Fibroblast of lung (primary cell): Measurements from ENCODE around the gene ZNF747. TPM values are rescaled to one million over a fixed set of nuclear protein-coding genes. Genes with fewer than 3 reads are reported as not detected.

Experiments
- DNase-seq, 2 donors: peaks; one replicate each; pipeline versions ENCODE4 v3.0.0 to v3.0.0-alpha.2; 2010; ENCODE audit warnings: low read depth in 2 of 2
- H2AFZ ChIP-seq: 2 replicates; pipeline ENCODE4 v1.5.1; 2012; ENCODE audit warnings: low read length, control low read depth, inconsistent platforms
- H3K27ac ChIP-seq: 2 replicates; pipeline ENCODE4 v1.5.1; 2011; ENCODE audit warnings: low read length, control low read depth; ENCODE audit not compliant: insufficient read depth
- H3K27me3 ChIP-seq: 2 replicates; pipeline ENCODE4 v1.5.1; 2011; ENCODE audit warnings: mild to moderate bottlenecking, low read length; ENCODE audit not compliant: control insufficient read depth, insufficient read depth
- H3K36me3 ChIP-seq: 2 replicates; pipeline ENCODE4 v1.5.1; 2011; ENCODE audit warnings: low read length; ENCODE audit not compliant: control insufficient read depth, insufficient read depth
- H3K4me1 ChIP-seq: 2 replicates; pipeline ENCODE4 v1.5.1; 2011; ENCODE audit warnings: low read length; ENCODE audit not compliant: control insufficient read depth, insufficient read depth; ENCODE audit errors: extremely low read depth
- H3K4me2 ChIP-seq: 2 replicates; pipeline ENCODE4 v1.5.1; 2011; ENCODE audit warnings: low read length, control low read depth; ENCODE audit not compliant: insufficient read depth; ENCODE audit errors: extremely low read depth
- H3K4me3 ChIP-seq, 4 experiments: fragments of 200-600 bp in 1 of 4; sonication (generic) in 1 of 4; replicated peaks in 1 of 4; 2 replicates each; pipeline ENCODE4 v1.5.1; 2011 to 2016; ENCODE audit warnings: low read length in 4 of 4, low read depth in 3 of 4, mild to moderate bottlenecking in 3 of 4, control low read depth in 2 of 4, inconsistent platforms in 1 of 4, mixed read lengths in 1 of 4; ENCODE audit not compliant: insufficient read depth in 1 of 4; ENCODE audit errors: control extremely low read depth in 1 of 4
- H3K79me2 ChIP-seq: 2 replicates; pipeline ENCODE4 v1.5.1; 2012; ENCODE audit warnings: mild to moderate bottlenecking, low read length, inconsistent platforms; ENCODE audit not compliant: control insufficient read depth, insufficient read depth
- H3K9ac ChIP-seq: 2 replicates; pipeline ENCODE4 v1.5.1; 2011; ENCODE audit warnings: mild to moderate bottlenecking, low read length, control low read depth; ENCODE audit not compliant: insufficient read depth
- H3K9me3 ChIP-seq: 2 replicates; pipeline ENCODE4 v1.5.1; 2012; ENCODE audit warnings: low read depth, low read length; ENCODE audit not compliant: control insufficient read depth, insufficient read depth
- H4K20me1 ChIP-seq: 2 replicates; pipeline ENCODE4 v1.5.1; 2011; ENCODE audit warnings: low read length; ENCODE audit not compliant: control insufficient read depth, insufficient read depth; ENCODE audit errors: extremely low read depth
- EZH2 ChIP-seq: IDR thresholded peaks from 2 replicates; pipeline ENCODE4 v1.5.1; 2012; ENCODE audit warnings: low read length, control low read depth, mild to moderate bottlenecking; ENCODE audit errors: missing control alignments
- polyA plus RNA-seq, 2 donors: library from polyadenylated mRNA; depleted of rRNA in 1 of 2; stranded (reverse) in 1 of 2; unstranded in 1 of 2; fragments of >200 nt; gene quantifications; 2 replicates each; pipeline ENCODE4 v1.2.1, GENCODE V29; 2011 to 2012; ENCODE audit warnings: missing spikeins in 1 of 2
- total RNA-seq: library from RNA; depleted of rRNA; stranded (reverse); fragments of >200 nt; gene quantifications from 2 replicates; pipeline ENCODE4 v1.2.1, GENCODE V29; 2014
- TF ChIP-seq, protein P1 (sequence below), 2 donors: IDR thresholded peaks in 1 of 2; conservative IDR thresholded peaks in 1 of 2; 1 replicate in 1 of 2; 2 replicates in 1 of 2; pipeline ENCODE4 v1.5.1; 2011 to 2012; ENCODE audit warnings: low read length in 2 of 2, control low read depth in 1 of 2, inconsistent platforms in 1 of 2, low read depth in 1 of 2, mild to moderate bottlenecking in 1 of 2

ZNF747 gene
- total and polyA plus RNA-seq, 2 donors (not counting 1 experiment from before 2014, with no cell fraction given): 4.4 to 10.6 TPM

DNA sequence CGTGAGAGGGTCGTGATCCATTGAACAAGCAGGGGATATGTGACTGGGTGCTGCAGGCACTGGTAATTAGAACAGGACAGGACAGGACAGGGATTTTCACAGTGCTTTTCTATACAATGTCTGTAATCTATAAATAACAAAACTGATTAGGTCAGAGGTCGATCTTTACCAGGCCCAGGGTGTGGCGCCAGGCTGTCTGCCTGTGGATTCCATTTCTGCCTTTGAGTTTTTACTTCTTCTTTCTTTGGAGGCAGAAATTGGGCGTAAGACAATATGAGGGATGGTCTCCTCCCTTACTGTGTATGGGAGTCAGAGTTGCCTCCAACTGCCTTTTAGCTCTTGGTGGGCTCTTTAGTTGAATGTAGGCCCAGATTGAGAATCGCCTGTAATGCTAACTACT lies 25.0 kb upstream of the ZNF747 start:
- H3K27ac ChIP-seq: no peak overlapping the region
- H3K27me3 ChIP-seq: no peaks in the 10 kb centered on the region
- H2AFZ ChIP-seq: no peak overlapping the region
- H3K36me3 ChIP-seq: peaks cover 9% of the 10 kb centered on the region
- peaks cover 8% of the 10 kb centered on the region for H3K79me2 ChIP-seq
- H3K4me1 ChIP-seq: no peaks in the 10 kb centered on the region
- H4K20me1 ChIP-seq: no peaks in the 10 kb centered on the region
- no peak for DNase-seq
- H3K9ac ChIP-seq: no peak overlapping the region
- H3K9me3 ChIP-seq: no peaks in the 10 kb centered on the region
- H3K4me3 ChIP-seq: no peak overlapping the region
- no peak overlapping the region for H3K4me2 ChIP-seq
- TF ChIP-seq, protein P1, sequence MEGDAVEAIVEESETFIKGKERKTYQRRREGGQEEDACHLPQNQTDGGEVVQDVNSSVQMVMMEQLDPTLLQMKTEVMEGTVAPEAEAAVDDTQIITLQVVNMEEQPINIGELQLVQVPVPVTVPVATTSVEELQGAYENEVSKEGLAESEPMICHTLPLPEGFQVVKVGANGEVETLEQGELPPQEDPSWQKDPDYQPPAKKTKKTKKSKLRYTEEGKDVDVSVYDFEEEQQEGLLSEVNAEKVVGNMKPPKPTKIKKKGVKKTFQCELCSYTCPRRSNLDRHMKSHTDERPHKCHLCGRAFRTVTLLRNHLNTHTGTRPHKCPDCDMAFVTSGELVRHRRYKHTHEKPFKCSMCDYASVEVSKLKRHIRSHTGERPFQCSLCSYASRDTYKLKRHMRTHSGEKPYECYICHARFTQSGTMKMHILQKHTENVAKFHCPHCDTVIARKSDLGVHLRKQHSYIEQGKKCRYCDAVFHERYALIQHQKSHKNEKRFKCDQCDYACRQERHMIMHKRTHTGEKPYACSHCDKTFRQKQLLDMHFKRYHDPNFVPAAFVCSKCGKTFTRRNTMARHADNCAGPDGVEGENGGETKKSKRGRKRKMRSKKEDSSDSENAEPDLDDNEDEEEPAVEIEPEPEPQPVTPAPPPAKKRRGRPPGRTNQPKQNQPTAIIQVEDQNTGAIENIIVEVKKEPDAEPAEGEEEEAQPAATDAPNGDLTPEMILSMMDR (conservative IDR thresholded peaks at IDR 0.05 in 1 of 2, IDR thresholded peaks at IDR 0.05 in 1 of 2; ENCODE audit: low read depth in 1 of 2, low read length in 2 of 2): no peak

DNA sequence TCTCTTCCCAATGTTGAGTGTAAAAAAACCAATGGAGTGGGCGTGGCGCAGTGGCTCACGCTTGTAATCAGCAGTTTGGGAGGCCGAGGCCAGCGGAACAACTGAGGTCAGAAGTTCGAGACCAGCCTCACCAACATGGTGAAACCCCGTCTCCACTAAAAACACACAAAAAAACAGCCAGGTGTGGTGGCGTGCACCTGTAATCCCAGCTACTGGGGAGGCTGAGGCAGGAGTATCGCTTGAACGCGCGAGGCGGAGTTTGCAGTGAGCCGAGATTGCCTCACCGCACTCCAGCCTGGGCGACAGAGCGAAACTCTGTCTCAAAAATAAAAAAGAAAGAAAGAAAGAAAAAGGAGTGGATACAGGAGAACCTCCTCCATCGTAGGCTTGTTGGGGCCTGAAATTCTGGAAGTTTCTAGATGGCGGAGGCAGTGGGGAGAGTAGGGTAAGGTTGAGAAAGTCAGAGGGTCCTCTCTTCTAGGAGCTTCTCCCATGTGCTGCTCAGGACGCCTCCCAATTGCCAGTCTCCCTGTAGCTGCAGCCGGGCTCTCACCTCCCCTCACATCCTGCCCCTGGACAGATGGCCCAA lies 24.2 kb upstream of the ZNF747 start:
- Histone ChIP-seq H3K4me2 (peak overlapping the region; percentile 75), H3K27ac (peak overlapping the region; percentile 49), H3K36me3 (peaks cover 10% of the 10 kb centered on the region), H3K4me3 (peak overlapping the region; percentile 15 to 82 (median 36)), H3K27me3 (no peaks in the 10 kb centered on the region), H2AFZ (peak overlapping the region; percentile 83), H3K9ac (peak overlapping the region; percentile 36), H3K4me1 (no peaks in the 10 kb centered on the region), H3K9me3 (no peaks in the 10 kb centered on the region), H4K20me1 (no peaks in the 10 kb centered on the region), H3K79me2 (peaks cover 8% of the 10 kb centered on the region)
- no peak for DNase-seq
- TF ChIP-seq, protein P1 (conservative IDR thresholded peaks at IDR 0.05 in 1 of 2, IDR thresholded peaks at IDR 0.05 in 1 of 2; ENCODE audit: low read depth in 1 of 2, low read length in 2 of 2): no peak

DNA sequence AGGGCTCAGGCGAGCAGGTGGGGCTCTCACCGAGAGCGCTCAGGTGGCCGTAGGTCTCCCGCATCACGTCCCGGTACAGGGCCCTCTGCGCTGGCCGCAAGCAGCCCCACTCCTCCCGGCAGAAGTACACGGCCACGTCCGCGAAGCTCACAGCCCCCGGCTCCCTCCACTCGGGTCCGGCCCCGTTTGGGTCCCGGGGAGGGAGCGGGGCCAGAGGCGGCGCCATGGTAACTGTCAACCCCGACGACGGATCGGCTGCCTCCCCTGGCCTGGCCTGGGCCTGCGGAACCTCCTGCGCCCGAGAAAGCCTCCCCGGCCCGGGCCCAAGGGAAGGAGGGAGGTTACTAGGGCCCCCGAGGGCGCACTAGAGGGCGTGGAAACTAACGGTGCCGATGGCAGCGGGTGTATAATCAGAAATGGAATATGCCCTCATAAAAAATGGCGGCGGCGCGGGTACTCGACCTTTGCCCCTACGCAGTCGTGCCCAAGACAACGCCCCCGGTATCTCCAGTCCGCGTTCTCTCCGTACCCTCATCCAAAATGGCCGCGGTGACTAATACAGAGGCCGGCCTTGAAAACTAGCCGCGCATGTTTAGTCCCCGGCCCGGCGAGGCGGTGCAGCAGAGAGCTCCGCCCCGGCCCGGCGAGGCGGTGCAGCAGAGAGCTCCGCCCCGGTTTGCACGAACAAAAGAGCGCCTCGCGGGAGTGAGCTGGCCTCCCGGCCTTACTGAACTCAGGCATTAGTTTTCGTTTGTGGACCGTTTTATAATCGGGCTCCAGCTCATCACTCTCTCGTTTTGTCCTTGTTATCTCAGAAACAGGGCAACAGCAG lies 23.5 kb upstream of the ZNF747 start, which contains the start of gene ZNF764:
Gene ZNF764, minus strand, starts transcription at position 418 of the 832 bp plus-strand sequence. Its CDS starts 192 bp downstream, at position 226.
- peak within 1 kb of the TSS; percentile 83 for H2AFZ ChIP-seq
- H3K4me2 ChIP-seq: peak within 1 kb of the TSS; percentile 75
- H3K79me2 ChIP-seq: peaks cover 8% of the 10 kb centered on the region
- H3K9ac ChIP-seq: peak within 1 kb of the TSS; percentile 87
- H3K9me3 ChIP-seq: no peaks in the 10 kb centered on the region
- TF ChIP-seq EZH2: no peak
- TF ChIP-seq, protein P1 (conservative IDR thresholded peaks at IDR 0.05 in 1 of 2, IDR thresholded peaks at IDR 0.05 in 1 of 2; ENCODE audit: low read depth in 1 of 2, low read length in 2 of 2): no peak
- H3K27ac ChIP-seq: peak within 1 kb of the TSS; percentile 92
- no peaks in the 10 kb centered on the region for H4K20me1 ChIP-seq
- no peaks in the 10 kb centered on the region for H3K4me1 ChIP-seq
- H3K27me3 ChIP-seq: no peaks in the 10 kb centered on the region
- peak within 1 kb of the TSS; percentile 69 to 82 (median 76) for H3K4me3 ChIP-seq
- peaks cover 10% of the 10 kb centered on the region for H3K36me3 ChIP-seq
- DNase-seq: peak; percentile 96 to 98
